IPS-20b (cell line): ENCODE data around the gene ANGPTL8.

Source experiments
- H3K27ac ChIP-seq: one replicate; pipeline ENCODE4 v1.5.1; 2013; ENCODE audit warnings: low read length
- H3K27me3 ChIP-seq: 2 replicates; pipeline ENCODE4 v1.6.1; 2013; ENCODE audit warnings: mild to moderate bottlenecking, low read length, inconsistent platforms; ENCODE audit not compliant: insufficient read depth
- H3K36me3 ChIP-seq: 2 replicates; pipeline ENCODE4 v1.6.1; 2013; ENCODE audit warnings: low read depth, mild to moderate bottlenecking, inconsistent platforms, low read length, moderate library complexity; ENCODE audit not compliant: insufficient read depth
- H3K4me1 ChIP-seq: 2 replicates; pipeline ENCODE4 v1.6.1; 2013; ENCODE audit warnings: mild to moderate bottlenecking, control low read depth, inconsistent platforms, low read length, moderate library complexity; ENCODE audit not compliant: insufficient read depth
- H3K4me3 ChIP-seq: 2 replicates; pipeline ENCODE4 v1.5.1; 2013; ENCODE audit warnings: mild to moderate bottlenecking, low read length, inconsistent platforms
- H3K9ac ChIP-seq: 2 replicates; pipeline ENCODE4 v1.6.1; 2013; ENCODE audit warnings: low read depth, mild to moderate bottlenecking, inconsistent platforms, low read length, moderate library complexity
- H3K9me3 ChIP-seq: 2 replicates; pipeline ENCODE4 v1.6.1; 2013; ENCODE audit warnings: mild to moderate bottlenecking, low read depth, low read length, inconsistent platforms; ENCODE audit not compliant: insufficient read depth

ANGPTL8 gene

GRCh38 chr19:11242864-11243797, 3.7 kb downstream of the ANGPTL8 start:
- Histone ChIP-seq H3K9ac (no peak overlapping the region), H3K4me3 (peak overlapping the region; percentile 33; the same call in 1 of the 2 replicates), H3K36me3 (peaks cover 25% of the 10 kb centered on the region), H3K4me1 (no peaks in the 10 kb centered on the region), H3K9me3 (no peaks in the 10 kb centered on the region), H3K27ac (no peak overlapping the region), H3K27me3 (no peaks in the 10 kb centered on the region)

DNA sequence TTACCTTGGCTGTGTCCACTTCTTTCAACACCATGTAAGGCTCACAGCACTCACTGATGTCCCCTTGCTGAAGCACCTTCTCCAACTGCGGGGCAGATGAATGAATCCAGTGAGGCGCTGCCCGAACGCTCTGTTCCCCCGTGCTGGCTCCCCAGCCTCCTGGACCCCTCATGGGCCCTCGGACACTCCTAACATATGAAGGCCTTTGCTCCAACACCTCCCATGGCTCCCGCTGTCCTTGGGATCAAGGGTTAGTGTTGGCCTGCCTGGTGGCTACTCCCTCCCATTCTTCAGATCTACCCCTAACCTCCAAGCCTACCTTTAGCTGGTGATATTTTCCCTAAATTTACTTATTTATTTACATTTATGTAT, 4.4 kb downstream of the ANGPTL8 start:
- Histone ChIP-seq H3K27ac (no peak overlapping the region), H3K9ac (no peak overlapping the region), H3K9me3 (no peaks in the 10 kb centered on the region), H3K4me3 (peak overlapping the region; percentile 33; the same call in 1 of the 2 replicates), H3K4me1 (no peaks in the 10 kb centered on the region), H3K27me3 (no peaks in the 10 kb centered on the region), H3K36me3 (peaks cover 29% of the 10 kb centered on the region)

GRCh38 chr19:11244846-11245589, 5.6 kb downstream of the ANGPTL8 start:
- Histone ChIP-seq H3K4me3 (no peak overlapping the region), H3K9ac (no peak overlapping the region), H3K4me1 (no peaks in the 10 kb centered on the region), H3K36me3 (peaks cover 30% of the 10 kb centered on the region), H3K27ac (no peak overlapping the region), H3K9me3 (no peaks in the 10 kb centered on the region), H3K27me3 (no peaks in the 10 kb centered on the region)

DNA sequence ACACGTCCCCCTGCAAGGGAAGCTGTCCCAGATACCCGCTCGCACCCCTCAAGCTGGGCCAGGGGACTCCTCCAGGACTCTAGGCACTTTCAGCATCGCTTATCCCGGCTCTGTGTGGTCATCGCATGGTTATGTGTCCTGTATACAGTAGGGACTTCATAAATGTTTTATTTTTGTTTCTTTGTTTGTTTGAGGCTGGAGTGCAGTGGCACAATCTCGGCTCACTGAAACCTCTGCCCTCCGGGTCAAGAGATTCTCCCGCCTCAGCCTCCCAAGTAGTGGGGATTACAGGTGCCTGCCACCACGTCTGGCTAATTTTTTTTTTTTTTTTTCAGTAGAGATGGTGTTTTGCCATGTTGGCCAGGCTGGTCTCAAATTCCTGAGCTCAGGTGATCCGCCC, 7.5 kb downstream of the ANGPTL8 start:
- H3K36me3 ChIP-seq: peaks cover 42% of the 10 kb centered on the region
- H3K27me3 ChIP-seq: no peaks in the 10 kb centered on the region
- no peaks in the 10 kb centered on the region for H3K9me3 ChIP-seq
- no peak overlapping the region for H3K27ac ChIP-seq
- H3K4me3 ChIP-seq: no peak overlapping the region
- H3K4me1 ChIP-seq: no peaks in the 10 kb centered on the region
- no peak overlapping the region for H3K9ac ChIP-seq

- H3K36me3 ChIP-seq: peaks cover 43% of the 10 kb centered on the region
- H3K4me3 ChIP-seq: no peak overlapping the region
- H3K9ac ChIP-seq: no peak overlapping the region
- no peak overlapping the region for H3K27ac ChIP-seq
- no peaks in the 10 kb centered on the region for H3K4me1 ChIP-seq
- H3K27me3 ChIP-seq: no peaks in the 10 kb centered on the region
- H3K9me3 ChIP-seq: no peaks in the 10 kb centered on the region
These were observed 8.0 kb downstream of the ANGPTL8 start for GRCh38 chr19:11247391-11247790.

GRCh38 chr19:11247934-11248333, 8.5 kb downstream of the ANGPTL8 start:
- no peaks in the 10 kb centered on the region for H3K4me1 ChIP-seq
- H3K9ac ChIP-seq: no peak overlapping the region
- peaks cover 43% of the 10 kb centered on the region for H3K36me3 ChIP-seq
- H3K9me3 ChIP-seq: no peaks in the 10 kb centered on the region
- H3K27me3 ChIP-seq: no peaks in the 10 kb centered on the region
- H3K27ac ChIP-seq: no peak overlapping the region
- no peak overlapping the region for H3K4me3 ChIP-seq

DNA sequence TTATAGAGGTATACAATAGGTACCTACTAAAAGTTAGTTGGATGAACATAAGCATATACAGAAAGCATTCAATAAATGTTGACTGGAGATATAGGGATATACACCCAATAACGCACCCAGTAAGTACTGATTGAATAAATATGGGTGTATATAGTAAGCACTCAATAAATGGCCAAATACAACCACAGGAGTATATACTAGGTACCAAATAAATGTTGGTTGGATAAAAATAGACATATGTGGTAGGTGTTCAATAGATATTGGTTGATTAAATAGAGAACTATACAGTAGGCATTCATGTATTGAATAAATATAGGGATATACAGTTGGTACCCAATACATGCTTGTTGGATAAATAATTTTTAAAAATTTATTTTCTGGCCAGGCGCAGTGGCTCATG, 9.4 kb downstream of the ANGPTL8 start:
- Histone ChIP-seq H3K4me3 (no peak overlapping the region), H3K27me3 (no peaks in the 10 kb centered on the region), H3K27ac (no peak overlapping the region), H3K4me1 (no peaks in the 10 kb centered on the region), H3K9ac (no peak overlapping the region), H3K9me3 (no peaks in the 10 kb centered on the region), H3K36me3 (peaks cover 43% of the 10 kb centered on the region)

GRCh38 chr19:11251217-11251616, 11.8 kb downstream of the ANGPTL8 start:
- Histone ChIP-seq H3K27me3 (no peaks in the 10 kb centered on the region), H3K27ac (no peak overlapping the region), H3K4me3 (no peak overlapping the region), H3K9ac (no peak overlapping the region), H3K4me1 (no peaks in the 10 kb centered on the region), H3K36me3 (peaks cover 43% of the 10 kb centered on the region), H3K9me3 (no peaks in the 10 kb centered on the region)

- H3K4me1 ChIP-seq: no peaks in the 10 kb centered on the region
- no peaks in the 10 kb centered on the region for H3K9me3 ChIP-seq
- no peak overlapping the region for H3K9ac ChIP-seq
- H3K4me3 ChIP-seq: no peak overlapping the region
- H3K36me3 ChIP-seq: peaks cover 43% of the 10 kb centered on the region
- no peaks in the 10 kb centered on the region for H3K27me3 ChIP-seq
- no peak overlapping the region for H3K27ac ChIP-seq
These were observed 12.4 kb downstream of the ANGPTL8 start for GRCh38 chr19:11251650-11252314.

DNA sequence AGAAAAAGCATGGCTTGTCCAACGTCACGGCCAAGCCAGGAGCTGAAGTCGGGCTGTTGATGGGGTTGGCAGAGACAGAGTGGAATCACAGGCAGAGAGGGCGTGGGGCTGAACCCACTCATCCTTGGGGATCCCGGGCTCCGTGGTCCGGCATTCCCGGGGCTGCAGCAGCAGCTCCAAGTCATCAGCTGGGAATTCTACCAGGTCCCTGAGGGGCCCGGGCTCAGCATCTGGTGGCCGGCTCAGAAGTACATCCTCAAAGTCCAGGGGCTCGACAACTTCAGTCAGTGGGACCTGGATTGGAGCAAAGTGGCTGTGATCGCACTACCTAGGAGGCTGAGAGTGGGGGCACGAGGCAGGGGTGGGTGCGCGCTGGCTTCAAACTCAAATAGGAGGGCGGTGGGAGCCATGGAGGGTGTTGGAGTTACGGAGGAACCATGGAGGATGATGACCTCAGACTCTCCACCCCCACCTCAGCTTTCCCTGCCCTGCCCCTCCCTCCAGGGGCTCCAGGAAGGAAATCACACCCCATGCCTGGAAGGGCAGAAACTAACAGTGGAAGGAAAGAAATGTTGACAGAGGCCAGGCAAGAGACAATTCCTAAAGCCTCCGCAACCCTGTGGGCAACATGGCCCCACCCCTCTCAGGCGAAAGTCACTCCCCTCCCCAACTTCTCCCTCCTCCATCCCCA, 13.4 kb downstream of the ANGPTL8 start:
- H3K36me3 ChIP-seq: peaks cover 35% of the 10 kb centered on the region
- no peaks in the 10 kb centered on the region for H3K4me1 ChIP-seq
- H3K9ac ChIP-seq: no peak overlapping the region
- H3K27me3 ChIP-seq: no peaks in the 10 kb centered on the region
- H3K27ac ChIP-seq: no peak overlapping the region
- H3K4me3 ChIP-seq: no peak overlapping the region
- H3K9me3 ChIP-seq: no peaks in the 10 kb centered on the region

DNA sequence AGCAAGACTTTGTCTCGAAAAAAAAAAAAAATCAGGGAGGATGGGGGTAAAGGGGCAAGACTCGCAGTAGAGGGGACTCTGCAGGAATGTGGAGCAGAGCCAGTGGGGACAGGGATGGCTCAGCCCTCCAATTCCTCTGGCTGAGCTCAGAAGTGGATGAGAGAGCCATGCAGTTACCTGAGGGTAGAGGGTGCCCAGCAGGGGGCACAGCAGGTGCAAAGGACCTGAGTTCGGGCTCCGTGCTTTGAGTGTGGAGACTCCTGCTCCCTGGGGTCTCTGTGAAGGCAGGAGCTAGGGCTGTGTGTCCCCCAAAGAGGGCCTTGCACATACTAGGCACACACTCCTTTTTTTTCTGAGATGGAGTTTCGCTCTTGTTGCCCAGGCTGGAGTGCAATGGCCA, 15.2 kb downstream of the ANGPTL8 start:
- Histone ChIP-seq H3K9me3 (no peaks in the 10 kb centered on the region), H3K27me3 (no peaks in the 10 kb centered on the region), H3K4me1 (no peaks in the 10 kb centered on the region), H3K36me3 (peaks cover 23% of the 10 kb centered on the region), H3K9ac (no peak overlapping the region), H3K27ac (no peak overlapping the region), H3K4me3 (no peak overlapping the region)
